Measurements from ENCODE around the gene NOL4L.

The NOL4L gene

GRCh38 chr20:32585011-32585585 lies at the start of gene NOL4L:
Gene NOL4L (minus strand): TSS chr20:32585333. CDS start chr20:32584890, 443 bp downstream.
- DNase-seq (ENCODE audit: low read depth in 2 of 2) = no peak

GRCh38 chr20:32634041-32634805 lies 49.1 kb upstream of the NOL4L start:
- no peak for DNase-seq (ENCODE audit: low read depth in 2 of 2)

GRCh38 chr20:32632461-32633354 lies 47.6 kb upstream of the NOL4L start:
- no peak for DNase-seq (ENCODE audit: low read depth in 2 of 2)

- no peak for DNase-seq (ENCODE audit: low read depth in 2 of 2)
Measured at GRCh38 chr20:32631933-32632460, 46.9 kb upstream of the NOL4L start.

- no peak for DNase-seq (ENCODE audit: low read depth in 2 of 2)
Measured at GRCh38 chr20:32629813-32630212, 44.7 kb upstream of the NOL4L start.

GRCh38 chr20:32628960-32629530 lies 43.9 kb upstream of the NOL4L start:
- DNase-seq (ENCODE audit: low read depth in 2 of 2) = no peak

GRCh38 chr20:32626859-32627636 lies 41.9 kb upstream of the NOL4L start:
- no peak for DNase-seq (ENCODE audit: low read depth in 2 of 2)

GRCh38 chr20:32626407-32626806 lies 41.3 kb upstream of the NOL4L start:
- DNase-seq (ENCODE audit: low read depth in 2 of 2) = no peak

- no peak for DNase-seq (ENCODE audit: low read depth in 2 of 2)
Measured at GRCh38 chr20:32625996-32626395, 40.9 kb upstream of the NOL4L start.

GRCh38 chr20:32624687-32625345 lies 39.7 kb upstream of the NOL4L start:
- DNase-seq (ENCODE audit: low read depth in 2 of 2) = no peak

GRCh38 chr20:32623667-32624157 lies 38.6 kb upstream of the NOL4L start:
- DNase-seq (ENCODE audit: low read depth in 2 of 2) = no peak

GRCh38 chr20:32622585-32623468 lies 37.7 kb upstream of the NOL4L start:
- DNase-seq (ENCODE audit: low read depth in 2 of 2) = no peak

- no peak for DNase-seq (ENCODE audit: low read depth in 2 of 2)
Measured at GRCh38 chr20:32621891-32622584, 36.9 kb upstream of the NOL4L start.

- no peak for DNase-seq (ENCODE audit: low read depth in 2 of 2)
Measured at GRCh38 chr20:32621071-32621890, 36.1 kb upstream of the NOL4L start.

GRCh38 chr20:32619586-32619985 lies 34.5 kb upstream of the NOL4L start:
- DNase-seq (ENCODE audit: low read depth in 2 of 2) = no peak

GRCh38 chr20:32614772-32615171 lies 29.6 kb upstream of the NOL4L start:
- no peak for DNase-seq (ENCODE audit: low read depth in 2 of 2)

GRCh38 chr20:32614303-32614702 lies 29.2 kb upstream of the NOL4L start:
- no peak for DNase-seq (ENCODE audit: low read depth in 2 of 2)

All from stimulated activated CD8-positive, alpha-beta memory T cell treated with anti-CD3 and anti-CD28 coated beads, Interleukin-2, amount 100 ng/mL, for 1 hour (primary cell).